Endothelial cell of umbilical vein (primary cell): ENCODE measurements around the gene TFDP2. TPM values are rescaled to one million over a fixed set of nuclear protein-coding genes. Genes with fewer than 3 reads are reported as not detected.

Experiments
- BruUV-seq: library from RNA; stranded (reverse); fragments of 400-500 nt; replicated peaks from 2 replicates; lab custom pipeline; 2021; lab: Mats Ljungman, UMichigan
- CTCF ChIA-PET: fragments of 300-600, 350-600 bp; sonication (Branson Sonifier 250); formaldehyde crosslinking; loops from one replicate; lab custom pipeline; 2021; ENCODE audit warnings: antibody characterized with exemption, inconsistent platforms; lab: Charles Lee
- POLR2A ChIA-PET: fragments of 300-600, 350-600 bp; sonication (Branson Sonifier 250); formaldehyde crosslinking; loops from one replicate; lab custom pipeline; 2021; ENCODE audit warnings: antibody characterized with exemption, inconsistent platforms; lab: Charles Lee
- DNase-seq: peaks from one replicate; pipeline ENCODE4 v3.0.0-alpha.2; 2011; ENCODE audit warnings: low read depth, low spot score
- FAIRE-seq: peaks from 2 replicates; lab custom pipeline; 2011; peaks lifted over from hg19 to GRCh38; lab: Jason Lieb, UNC
- H2AFZ ChIP-seq: 2 replicates; pipeline ENCODE4 v1.6.0; 2012; ENCODE audit warnings: low read depth, low read length, control low read depth, inconsistent platforms
- H3K27ac ChIP-seq: 2 replicates; pipeline ENCODE4 v1.5.1; 2011; ENCODE audit warnings: low read depth, mild to moderate bottlenecking, control low read depth, low read length, moderate library complexity; ENCODE audit not compliant: insufficient read depth
- H3K27me3 ChIP-seq, 2 experiments: 2 replicates each; pipeline versions ENCODE4 v1.6.0 to v1.6.1; 2011; ENCODE audit warnings: low read length in 2 of 2, mixed read lengths in 1 of 2; ENCODE audit not compliant: control insufficient read depth in 2 of 2, insufficient read depth in 2 of 2
- H3K36me3 ChIP-seq, 2 experiments: 2 replicates in 1 of 2; 3 replicates in 1 of 2; pipeline ENCODE4 v1.5.1; 2011; ENCODE audit warnings: low read length in 2 of 2, mild to moderate bottlenecking in 1 of 2, moderate library complexity in 1 of 2; ENCODE audit not compliant: control insufficient read depth in 2 of 2, insufficient read depth in 2 of 2; ENCODE audit errors: extremely low read depth in 1 of 2
- H3K4me1 ChIP-seq: 3 replicates; pipeline ENCODE4 v1.5.1; 2011; ENCODE audit warnings: mild to moderate bottlenecking, low read length; ENCODE audit not compliant: control insufficient read depth, insufficient read depth; ENCODE audit errors: extremely low read depth
- H3K4me2 ChIP-seq: 2 replicates; pipeline ENCODE4 v1.6.1; 2011; ENCODE audit warnings: low read length, control low read depth, mixed read lengths; ENCODE audit not compliant: insufficient read depth
- H3K4me3 ChIP-seq, 3 experiments: fragments of 200-600 bp in 1 of 3; sonication (generic), shearing (Covaris generic) in 1 of 3; replicated peaks in 1 of 3; 2 replicates each; pipeline ENCODE4 v1.5.1; 2011 to 2016; ENCODE audit warnings: control low read depth in 3 of 3, low read length in 3 of 3, mild to moderate bottlenecking in 2 of 3, inconsistent platforms in 1 of 3, low read depth in 1 of 3, moderate library complexity in 1 of 3; ENCODE audit not compliant: insufficient read depth in 1 of 3
- H3K79me2 ChIP-seq: 2 replicates; pipeline ENCODE4 v1.6.0; 2012; ENCODE audit warnings: low read length, inconsistent platforms; ENCODE audit not compliant: control insufficient read depth, insufficient read depth
- H3K9ac ChIP-seq: replicated peaks from 2 replicates; pipeline ENCODE3; 2011; ENCODE audit warnings: low read length, control low read depth; ENCODE audit not compliant: insufficient read depth; ENCODE audit errors: extremely low read depth
- H3K9me1 ChIP-seq: replicated peaks from 3 replicates; pipeline ENCODE4 v1.6.0; 2011; ENCODE audit warnings: mild to moderate bottlenecking, low read length; ENCODE audit not compliant: control insufficient read depth, insufficient read depth; ENCODE audit errors: extremely low read depth
- H3K9me3 ChIP-seq: replicated peaks from 2 replicates; pipeline ENCODE4 v1.5.1; 2012; ENCODE audit warnings: low read length, inconsistent platforms; ENCODE audit not compliant: control insufficient read depth, insufficient read depth
- H4K20me1 ChIP-seq: replicated peaks from 2 replicates; pipeline ENCODE3; 2011; ENCODE audit warnings: mild to moderate bottlenecking, low read length; ENCODE audit not compliant: control insufficient read depth, insufficient read depth; ENCODE audit errors: extremely low read depth
- EZH2 ChIP-seq: IDR thresholded peaks from 2 replicates; pipeline ENCODE4 v1.6.1; 2012; ENCODE audit warnings: borderline replicate concordance, low read depth, mild to moderate bottlenecking, moderate library complexity, low read length, inconsistent platforms; ENCODE audit not compliant: severe bottlenecking
- FOS ChIP-seq: IDR thresholded peaks from 2 replicates; pipeline ENCODE4 v1.6.1; 2011; ENCODE audit warnings: mild to moderate bottlenecking, low read length, moderate library complexity, borderline replicate concordance; ENCODE audit not compliant: insufficient read depth
- JUN ChIP-seq: IDR thresholded peaks from 2 replicates; pipeline ENCODE4 v1.6.1; 2011; ENCODE audit warnings: borderline replicate concordance, low read depth; ENCODE audit not compliant: insufficient read length, insufficient read depth
- POLR2A ChIP-seq: IDR thresholded peaks from 2 replicates; pipeline ENCODE4 v1.6.1; 2012; ENCODE audit warnings: low read depth, mild to moderate bottlenecking, control low read depth, low read length
- POLR2AphosphoS5 ChIP-seq: IDR thresholded peaks from 2 replicates; pipeline ENCODE4 v1.6.1; 2012; ENCODE audit warnings: low read depth, mild to moderate bottlenecking, control low read depth, low read length, moderate library complexity; ENCODE audit not compliant: insufficient read depth
- dilution Hi-C: fragments of 300-500 bp; cut with MboI; formaldehyde crosslinking; loops from one replicate; pipeline ENCODE4 v1.15.0; 2019; ENCODE audit warnings: low sequenced_read_pairs; ENCODE audit not compliant: extremely low pct_ligation_motif_present
- intact Hi-C: fragments of 100-400 bp; cut with micrococcal nuclease; formaldehyde crosslinking; loops from one replicate; pipeline ENCODE4 v1.10.0; 2022
- polyA plus RNA-seq, 4 experiments: library from polyadenylated mRNA; depleted of rRNA in 3 of 4; stranded (reverse) in 3 of 4; unstranded in 1 of 4; fragments of >200 nt; gene quantifications; 2 replicates each; pipeline versions ENCODE4 v1.2.1 to v1.2.3, GENCODE V29; 2011 to 2012; ENCODE audit warnings: missing spikeins in 1 of 4
- total RNA-seq: library from RNA; stranded (reverse); gene quantifications from 2 replicates; pipeline ENCODE4 v1.2.3, GENCODE V29; 2021
- TF ChIP-seq, protein P1 (sequence below), 2 donors: IDR thresholded peaks; 1 replicate in 1 of 2; 2 replicates in 1 of 2; pipeline ENCODE4 v1.5.1; 2011; ENCODE audit warnings: low read length in 2 of 2, mild to moderate bottlenecking in 2 of 2, moderate library complexity in 2 of 2, control low read depth in 1 of 2, inconsistent platforms in 1 of 2, low read depth in 1 of 2; ENCODE audit not compliant: insufficient read depth in 1 of 2; ENCODE audit errors: extremely low read depth in 1 of 2
- TF ChIP-seq, protein P2 (sequence below): IDR thresholded peaks from 2 replicates; pipeline ENCODE4 v1.6.1; 2011; ENCODE audit not compliant: insufficient read depth, insufficient read length

TFDP2 gene
- total and polyA plus RNA-seq, 2 donors (not counting 3 experiments of a cell fraction or from before 2014, with no cell fraction given), result 8.5 to 21.5 TPM

DNA sequence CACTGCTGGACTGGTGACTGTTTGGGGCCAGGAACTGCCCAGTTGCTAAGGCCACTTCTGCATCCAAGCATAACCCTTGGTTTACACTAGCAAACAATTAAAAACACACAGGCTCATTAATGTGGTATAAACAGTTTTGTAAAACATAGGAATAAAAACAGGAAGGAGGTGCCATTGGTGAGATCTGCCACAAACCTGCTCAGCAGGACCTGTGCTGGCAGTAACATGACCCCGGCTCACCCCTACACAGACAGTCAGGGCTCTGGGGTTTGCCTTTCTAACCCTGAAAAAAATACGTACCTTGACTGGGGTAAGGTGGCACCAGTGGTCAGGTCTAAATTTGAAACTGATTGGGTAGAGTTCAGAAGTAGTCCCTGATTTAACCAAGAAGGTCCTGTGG, 196.7 kb downstream of the TFDP2 start:
- Histone ChIP-seq H3K4me3 (no peak overlapping the region), H3K36me3 (no peaks in the 10 kb centered on the region), H3K4me2 (no peak overlapping the region), H3K9me3 (no peaks in the 10 kb centered on the region), H3K9ac (no peak overlapping the region), H3K4me1 (no peaks in the 10 kb centered on the region), H2AFZ (no peak overlapping the region), H3K79me2 (no peaks in the 10 kb centered on the region), H3K27ac (no peak overlapping the region), H3K9me1 (no peaks in the 10 kb centered on the region), H4K20me1 (no peaks in the 10 kb centered on the region), H3K27me3 (peaks cover 3 to 5% of the 10 kb centered on the region in 2 experiments)
- FAIRE-seq (no peak), DNase-seq (no peak)
- intact Hi-C loops (no loop called here), dilution Hi-C loops (no loop called here)
- POLR2A ChIA-PET, result no interaction called here
- no TSS peak for BruUV-seq
- CTCF ChIA-PET, result interaction anchor here (0.6 to 1.2 kb wide), 3 partner anchors 12 to 173 kb away, joined by 3 to 4 read pairs (median 3); no protein-coding TSS in a partner anchor
- no peak for TF ChIP-seq POLR2A
- no peak for TF ChIP-seq EZH2
- TF ChIP-seq JUN, result no peak
- no peak for TF ChIP-seq FOS
- TF ChIP-seq, protein P1, sequence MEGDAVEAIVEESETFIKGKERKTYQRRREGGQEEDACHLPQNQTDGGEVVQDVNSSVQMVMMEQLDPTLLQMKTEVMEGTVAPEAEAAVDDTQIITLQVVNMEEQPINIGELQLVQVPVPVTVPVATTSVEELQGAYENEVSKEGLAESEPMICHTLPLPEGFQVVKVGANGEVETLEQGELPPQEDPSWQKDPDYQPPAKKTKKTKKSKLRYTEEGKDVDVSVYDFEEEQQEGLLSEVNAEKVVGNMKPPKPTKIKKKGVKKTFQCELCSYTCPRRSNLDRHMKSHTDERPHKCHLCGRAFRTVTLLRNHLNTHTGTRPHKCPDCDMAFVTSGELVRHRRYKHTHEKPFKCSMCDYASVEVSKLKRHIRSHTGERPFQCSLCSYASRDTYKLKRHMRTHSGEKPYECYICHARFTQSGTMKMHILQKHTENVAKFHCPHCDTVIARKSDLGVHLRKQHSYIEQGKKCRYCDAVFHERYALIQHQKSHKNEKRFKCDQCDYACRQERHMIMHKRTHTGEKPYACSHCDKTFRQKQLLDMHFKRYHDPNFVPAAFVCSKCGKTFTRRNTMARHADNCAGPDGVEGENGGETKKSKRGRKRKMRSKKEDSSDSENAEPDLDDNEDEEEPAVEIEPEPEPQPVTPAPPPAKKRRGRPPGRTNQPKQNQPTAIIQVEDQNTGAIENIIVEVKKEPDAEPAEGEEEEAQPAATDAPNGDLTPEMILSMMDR (IDR thresholded peaks at IDR 0.05; ENCODE audit: extremely low read depth in 1 of 2, insufficient read depth in 1 of 2, low read depth in 1 of 2, low read length in 2 of 2), result no peak
- TF ChIP-seq, protein P2, sequence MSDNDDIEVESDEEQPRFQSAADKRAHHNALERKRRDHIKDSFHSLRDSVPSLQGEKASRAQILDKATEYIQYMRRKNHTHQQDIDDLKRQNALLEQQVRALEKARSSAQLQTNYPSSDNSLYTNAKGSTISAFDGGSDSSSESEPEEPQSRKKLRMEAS, result no peak
- no peak for TF ChIP-seq POLR2AphosphoS5
